Measurements from ENCODE around the gene PRLR.
"Not testable (repeated sequence)": the region's sequence is repeated elsewhere in the genome, so short reads cannot be mapped to it uniquely, and the experiment has no call there.

Gene PRLR

GRCh38 chr5:35247648-35248034, 17.4 kb upstream of the PRLR start:
- DNase-seq = no peak
- Histone ChIP-seq H3K36me3 (ENCODE audit: control insufficient read depth, insufficient read depth, low read length) (no peaks in the 10 kb centered on the region), H3K9me3 (ENCODE audit: control insufficient read depth, low read length) (no peaks in the 10 kb centered on the region)

GRCh38 chr5:35246900-35247647, 16.8 kb upstream of the PRLR start:
- H3K4me3 ChIP-seq (ENCODE audit: insufficient read depth, low read depth, low read length, poor library complexity, severe bottlenecking) = no peak overlapping the region
- no peaks in the 10 kb centered on the region for H3K9me3 ChIP-seq (ENCODE audit: control insufficient read depth, low read length)
- no peaks in the 10 kb centered on the region for H3K4me1 ChIP-seq (ENCODE audit: control insufficient read depth, insufficient read depth, low read length, poor library complexity, severe bottlenecking)
- H3K27me3 ChIP-seq (replicated peaks; ENCODE audit: control insufficient read depth, insufficient read depth, low read length, poor library complexity, severe bottlenecking) = no peaks in the 10 kb centered on the region
- no peaks in the 10 kb centered on the region for H3K36me3 ChIP-seq (ENCODE audit: control insufficient read depth, insufficient read depth, low read length)
- no peak for DNase-seq
- H3K27ac ChIP-seq (ENCODE audit: insufficient read depth, low read length, poor library complexity, severe bottlenecking) = no peak overlapping the region

More at GRCh38 chr5:35247648-35248034, 17.4 kb upstream of the PRLR start:
- Histone ChIP-seq H3K27me3 (replicated peaks; ENCODE audit: control insufficient read depth, insufficient read depth, low read length, poor library complexity, severe bottlenecking) (no peaks in the 10 kb centered on the region), H3K4me1 (ENCODE audit: control insufficient read depth, insufficient read depth, low read length, poor library complexity, severe bottlenecking) (no peaks in the 10 kb centered on the region), H3K27ac (ENCODE audit: insufficient read depth, low read length, poor library complexity, severe bottlenecking) (no peak overlapping the region), H3K4me3 (ENCODE audit: insufficient read depth, low read depth, low read length, poor library complexity, severe bottlenecking) (no peak overlapping the region)

GRCh38 chr5:35246411-35246810, 16.1 kb upstream of the PRLR start:
- no peaks in the 10 kb centered on the region for H3K27me3 ChIP-seq (replicated peaks; ENCODE audit: control insufficient read depth, insufficient read depth, low read length, poor library complexity, severe bottlenecking)
- no peak for DNase-seq
- no peaks in the 10 kb centered on the region for H3K9me3 ChIP-seq (ENCODE audit: control insufficient read depth, low read length)
- no peaks in the 10 kb centered on the region for H3K4me1 ChIP-seq (ENCODE audit: control insufficient read depth, insufficient read depth, low read length, poor library complexity, severe bottlenecking)
- H3K27ac ChIP-seq (ENCODE audit: insufficient read depth, low read length, poor library complexity, severe bottlenecking) = no peak overlapping the region
- H3K4me3 ChIP-seq (ENCODE audit: insufficient read depth, low read depth, low read length, poor library complexity, severe bottlenecking) = no peak overlapping the region
- H3K36me3 ChIP-seq (ENCODE audit: control insufficient read depth, insufficient read depth, low read length) = no peaks in the 10 kb centered on the region

GRCh38 chr5:35245371-35245770, 15.1 kb upstream of the PRLR start:
- DNase-seq; H3K36me3 ChIP-seq (ENCODE audit: control insufficient read depth, insufficient read depth, low read length); H3K4me3 ChIP-seq (ENCODE audit: insufficient read depth, low read depth, low read length, poor library complexity, severe bottlenecking); H3K27me3 ChIP-seq (replicated peaks; ENCODE audit: control insufficient read depth, insufficient read depth, low read length, poor library complexity, severe bottlenecking); H3K9me3 ChIP-seq (ENCODE audit: control insufficient read depth, low read length); H3K27ac ChIP-seq (ENCODE audit: insufficient read depth, low read length, poor library complexity, severe bottlenecking); H3K4me1 ChIP-seq (ENCODE audit: control insufficient read depth, insufficient read depth, low read length, poor library complexity, severe bottlenecking): not testable (repeated sequence)

- H3K4me3 ChIP-seq (ENCODE audit: insufficient read depth, low read depth, low read length, poor library complexity, severe bottlenecking) = no peak overlapping the region
- no peaks in the 10 kb centered on the region for H3K9me3 ChIP-seq (ENCODE audit: control insufficient read depth, low read length)
- no peak for DNase-seq
- H3K27ac ChIP-seq (ENCODE audit: insufficient read depth, low read length, poor library complexity, severe bottlenecking) = no peak overlapping the region
- no peaks in the 10 kb centered on the region for H3K4me1 ChIP-seq (ENCODE audit: control insufficient read depth, insufficient read depth, low read length, poor library complexity, severe bottlenecking)
- no peaks in the 10 kb centered on the region for H3K36me3 ChIP-seq (ENCODE audit: control insufficient read depth, insufficient read depth, low read length)
- H3K27me3 ChIP-seq (replicated peaks; ENCODE audit: control insufficient read depth, insufficient read depth, low read length, poor library complexity, severe bottlenecking) = no peaks in the 10 kb centered on the region
Observed at GRCh38 chr5:35244171-35244570, 13.9 kb upstream of the PRLR start.

- H3K36me3 ChIP-seq (ENCODE audit: control insufficient read depth, insufficient read depth, low read length) = no peaks in the 10 kb centered on the region
- H3K4me1 ChIP-seq (ENCODE audit: control insufficient read depth, insufficient read depth, low read length, poor library complexity, severe bottlenecking) = no peaks in the 10 kb centered on the region
- no peaks in the 10 kb centered on the region for H3K9me3 ChIP-seq (ENCODE audit: control insufficient read depth, low read length)
- no peak overlapping the region for H3K27ac ChIP-seq (ENCODE audit: insufficient read depth, low read length, poor library complexity, severe bottlenecking)
- DNase-seq = no peak
- H3K27me3 ChIP-seq (replicated peaks; ENCODE audit: control insufficient read depth, insufficient read depth, low read length, poor library complexity, severe bottlenecking) = no peaks in the 10 kb centered on the region
- no peak overlapping the region for H3K4me3 ChIP-seq (ENCODE audit: insufficient read depth, low read depth, low read length, poor library complexity, severe bottlenecking)
Observed at GRCh38 chr5:35242702-35243258, 12.5 kb upstream of the PRLR start.

GRCh38 chr5:35240892-35241291, 10.6 kb upstream of the PRLR start:
- H3K9me3 ChIP-seq (ENCODE audit: control insufficient read depth, low read length) = no peaks in the 10 kb centered on the region
- H3K36me3 ChIP-seq (ENCODE audit: control insufficient read depth, insufficient read depth, low read length) = no peaks in the 10 kb centered on the region
- DNase-seq = no peak
- no peaks in the 10 kb centered on the region for H3K4me1 ChIP-seq (ENCODE audit: control insufficient read depth, insufficient read depth, low read length, poor library complexity, severe bottlenecking)
- no peaks in the 10 kb centered on the region for H3K27me3 ChIP-seq (replicated peaks; ENCODE audit: control insufficient read depth, insufficient read depth, low read length, poor library complexity, severe bottlenecking)
- no peak overlapping the region for H3K27ac ChIP-seq (ENCODE audit: insufficient read depth, low read length, poor library complexity, severe bottlenecking)
- no peak overlapping the region for H3K4me3 ChIP-seq (ENCODE audit: insufficient read depth, low read depth, low read length, poor library complexity, severe bottlenecking)

GRCh38 chr5:35239911-35240610, 9.8 kb upstream of the PRLR start:
- Histone ChIP-seq H3K9me3 (ENCODE audit: control insufficient read depth, low read length) (no peaks in the 10 kb centered on the region), H3K4me3 (ENCODE audit: insufficient read depth, low read depth, low read length, poor library complexity, severe bottlenecking) (no peak overlapping the region), H3K27me3 (replicated peaks; ENCODE audit: control insufficient read depth, insufficient read depth, low read length, poor library complexity, severe bottlenecking) (no peaks in the 10 kb centered on the region), H3K36me3 (ENCODE audit: control insufficient read depth, insufficient read depth, low read length) (no peaks in the 10 kb centered on the region), H3K4me1 (ENCODE audit: control insufficient read depth, insufficient read depth, low read length, poor library complexity, severe bottlenecking) (no peaks in the 10 kb centered on the region), H3K27ac (ENCODE audit: insufficient read depth, low read length, poor library complexity, severe bottlenecking) (no peak overlapping the region)
- no peak for DNase-seq

GRCh38 chr5:35239476-35239875, 9.2 kb upstream of the PRLR start:
- no peaks in the 10 kb centered on the region for H3K4me1 ChIP-seq (ENCODE audit: control insufficient read depth, insufficient read depth, low read length, poor library complexity, severe bottlenecking)
- H3K9me3 ChIP-seq (ENCODE audit: control insufficient read depth, low read length) = no peaks in the 10 kb centered on the region
- H3K36me3 ChIP-seq (ENCODE audit: control insufficient read depth, insufficient read depth, low read length) = no peaks in the 10 kb centered on the region
- H3K27me3 ChIP-seq (replicated peaks; ENCODE audit: control insufficient read depth, insufficient read depth, low read length, poor library complexity, severe bottlenecking) = no peaks in the 10 kb centered on the region
- DNase-seq = no peak
- no peak overlapping the region for H3K27ac ChIP-seq (ENCODE audit: insufficient read depth, low read length, poor library complexity, severe bottlenecking)
- H3K4me3 ChIP-seq (ENCODE audit: insufficient read depth, low read depth, low read length, poor library complexity, severe bottlenecking) = no peak overlapping the region

All from effector memory CD4-positive, alpha-beta T cell (primary cell).